ENCODE data around the gene GGACT. TPM values are rescaled to one million over a fixed set of nuclear protein-coding genes. Genes with fewer than 3 reads are reported as not detected.

The GGACT gene
- total RNA-seq, 2 experiments from 2014 or later: 4.7 to 9.9 TPM

DNA sequence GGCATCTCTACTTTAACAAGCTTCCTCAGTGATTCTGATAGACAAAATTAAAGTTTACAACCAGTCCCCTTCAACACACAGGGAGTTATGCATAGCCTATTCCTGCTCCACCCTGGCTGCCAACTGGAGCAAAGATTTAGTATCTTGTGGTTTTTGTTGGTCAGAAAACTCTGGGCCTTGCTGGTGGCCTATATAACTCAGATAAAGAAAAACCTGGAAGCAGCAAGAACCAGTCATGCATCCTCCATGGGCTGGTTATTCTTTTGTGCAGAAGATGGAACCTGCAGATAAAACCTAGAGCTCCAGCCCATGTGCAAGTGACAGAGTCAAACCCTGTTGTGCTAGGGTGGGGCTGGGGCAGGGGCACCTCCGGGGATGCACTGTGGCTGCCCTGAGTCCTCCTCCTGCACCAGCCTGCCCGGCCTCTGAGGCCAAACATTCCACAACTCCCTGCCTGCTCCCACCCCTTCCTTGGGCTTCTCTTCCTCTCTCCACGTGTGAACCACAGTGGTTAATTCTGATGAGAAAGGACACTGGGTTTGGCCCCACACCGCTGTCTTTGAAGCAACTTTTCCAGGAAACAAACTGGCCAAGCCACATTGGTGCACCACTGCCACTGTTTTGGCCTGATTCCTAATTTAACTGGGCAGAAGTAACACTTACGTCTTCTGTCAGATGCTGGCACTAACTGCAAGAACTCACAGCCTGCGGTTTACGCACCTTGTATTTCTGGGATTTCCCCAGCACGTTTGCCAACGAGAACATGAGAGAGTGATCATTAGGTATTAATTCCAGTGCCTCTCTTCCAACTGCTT lies 23.3 kb upstream of the GGACT start:
- Mint-ChIP-seq H3K9me3 (no peaks in the 10 kb centered on the region), H3K27ac (no peak overlapping the region)
- no peak for DNase-seq

GRCh38 chr13:100610391-100611347 lies 22.1 kb upstream of the GGACT start:
- no peaks in the 10 kb centered on the region for H3K27me3 Mint-ChIP-seq
- POLR2A ChIA-PET: no interaction called here
- no peak overlapping the region for H3K27ac Mint-ChIP-seq
- H3K4me3 Mint-ChIP-seq: no peak overlapping the region
- peaks cover 25% of the 10 kb centered on the region for H3K4me1 Mint-ChIP-seq
- peaks cover 46% of the 10 kb centered on the region for H3K36me3 Mint-ChIP-seq (ENCODE audit: low read depth)
- CTCF ChIA-PET: interaction anchor here (0.6 to 1.2 kb wide), 4 partner anchors 16 to 37 kb away, joined by 3 to 4 read pairs (median 4); no protein-coding TSS in a partner anchor
- DNase-seq: no peak
- no peaks in the 10 kb centered on the region for H3K9me3 Mint-ChIP-seq

More for the DNA sequence above, 23.3 kb upstream of the GGACT start:
- Mint-ChIP-seq H3K36me3 (ENCODE audit: low read depth) (peaks cover 45% of the 10 kb centered on the region), H3K4me3 (no peak overlapping the region), H3K27me3 (no peaks in the 10 kb centered on the region), H3K4me1 (peaks cover 25% of the 10 kb centered on the region)
- POLR2A ChIA-PET: no interaction called here
- CTCF ChIA-PET: interaction anchor here (0.9 kb wide), 1 partner anchor 14 kb away, joined by 4 read pairs; no protein-coding TSS in a partner anchor

DNA sequence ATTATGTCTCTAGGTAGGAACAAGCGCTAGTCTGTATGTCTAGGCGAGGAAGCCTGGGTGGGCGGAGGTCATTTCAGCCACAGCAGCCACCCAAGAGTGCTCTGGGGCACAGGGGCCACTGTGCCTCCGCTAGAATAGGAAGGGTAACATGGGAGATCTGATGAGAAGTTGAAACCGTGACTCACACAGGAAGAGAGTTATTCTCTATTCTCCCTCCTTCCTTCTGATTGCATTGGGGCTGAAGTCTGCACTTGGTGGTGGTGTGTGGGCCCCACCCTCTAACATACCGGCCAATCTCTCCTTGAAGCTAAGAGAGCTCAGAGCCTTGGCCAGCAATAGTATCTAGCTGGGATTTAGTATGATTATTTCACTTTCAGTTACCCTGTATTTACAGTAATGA lies 20.3 kb upstream of the GGACT start:
- H3K27ac Mint-ChIP-seq: peak overlapping the region; percentile 86
- ChIA-PET POLR2A (no interaction called here), CTCF (interaction anchor here (0.8 to 1.2 kb wide), 3 partner anchors 21 to 258 kb away, joined by 3 to 4 read pairs (median 4); partner anchors contain the start of gene GGACT)
- no peaks in the 10 kb centered on the region for H3K9me3 Mint-ChIP-seq
- DNase-seq: peak; percentile 20
- peaks cover 46% of the 10 kb centered on the region for H3K36me3 Mint-ChIP-seq (ENCODE audit: low read depth)
- peaks cover 25% of the 10 kb centered on the region for H3K4me1 Mint-ChIP-seq
- H3K4me3 Mint-ChIP-seq: no peak overlapping the region
- H3K27me3 Mint-ChIP-seq: no peaks in the 10 kb centered on the region

GRCh38 chr13:100608489-100608888 lies 19.9 kb upstream of the GGACT start:
- DNase-seq: no peak
- Mint-ChIP-seq H3K4me1 (peaks cover 25% of the 10 kb centered on the region), H3K27ac (peak overlapping the region; percentile 86), H3K27me3 (no peaks in the 10 kb centered on the region), H3K36me3 (ENCODE audit: low read depth) (peaks cover 49% of the 10 kb centered on the region), H3K4me3 (no peak overlapping the region), H3K9me3 (no peaks in the 10 kb centered on the region)
- ChIA-PET CTCF (interaction anchor here (0.8 to 1.2 kb wide), 2 partner anchors 20 to 35 kb away, joined by 3 to 4 read pairs; partner anchors contain the start of gene GGACT), POLR2A (no interaction called here)

- POLR2A ChIA-PET: no interaction called here
- Mint-ChIP-seq H3K4me3 (no peak overlapping the region), H3K27ac (no peak overlapping the region), H3K27me3 (no peaks in the 10 kb centered on the region), H3K4me1 (peaks cover 21% of the 10 kb centered on the region), H3K9me3 (no peaks in the 10 kb centered on the region), H3K36me3 (ENCODE audit: low read depth) (peaks cover 33% of the 10 kb centered on the region)
- CTCF ChIA-PET: interaction anchor here (1.3 to 1.5 kb wide), 2 partner anchors 17 to 20 kb away, joined by 3 to 4 read pairs; no protein-coding TSS in a partner anchor
- no peak for DNase-seq
These were observed 16.5 kb upstream of the GGACT start for GRCh38 chr13:100604918-100605710.

DNA sequence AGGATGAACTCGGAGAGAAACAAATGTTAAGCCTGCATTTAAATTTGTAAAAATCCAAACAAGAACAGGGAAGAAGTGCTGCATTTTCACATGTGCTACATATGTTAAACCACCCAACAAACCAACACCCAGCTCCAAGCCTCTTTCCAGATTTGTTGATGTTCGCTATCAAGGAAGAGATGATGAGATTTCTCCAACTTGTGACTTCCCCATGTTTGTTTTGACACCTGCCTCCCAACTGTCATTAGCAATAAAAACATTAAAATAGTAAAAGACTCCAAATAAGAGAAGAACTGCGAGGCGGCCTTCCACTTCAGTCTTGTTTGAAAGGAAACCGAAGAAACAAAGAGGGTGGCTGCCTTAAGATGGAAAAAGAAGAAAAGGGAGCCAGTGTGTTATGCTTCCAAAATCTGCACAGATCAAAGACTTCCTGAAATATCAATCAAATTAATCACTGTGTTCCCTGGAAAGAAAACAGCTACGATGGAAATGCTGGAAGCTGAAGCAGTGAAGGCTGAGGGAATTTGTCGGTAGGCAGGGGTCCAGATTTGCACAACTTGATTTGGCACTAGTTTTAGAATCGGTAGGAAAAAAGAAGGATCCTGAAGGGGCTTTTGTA lies 14.0 kb upstream of the GGACT start:
- POLR2A ChIA-PET: no interaction called here
- Mint-ChIP-seq H3K27me3 (no peaks in the 10 kb centered on the region), H3K36me3 (ENCODE audit: low read depth) (peaks cover 13% of the 10 kb centered on the region), H3K4me3 (no peak overlapping the region), H3K4me1 (no peaks in the 10 kb centered on the region), H3K27ac (no peak overlapping the region), H3K9me3 (no peaks in the 10 kb centered on the region)
- CTCF ChIA-PET: no interaction called here
- no peak for DNase-seq

- POLR2A ChIA-PET: no interaction called here
- no peak for DNase-seq
- no peak overlapping the region for H3K27ac Mint-ChIP-seq
These were observed 13.1 kb upstream of the GGACT start for GRCh38 chr13:100601716-100602115.

DNA sequence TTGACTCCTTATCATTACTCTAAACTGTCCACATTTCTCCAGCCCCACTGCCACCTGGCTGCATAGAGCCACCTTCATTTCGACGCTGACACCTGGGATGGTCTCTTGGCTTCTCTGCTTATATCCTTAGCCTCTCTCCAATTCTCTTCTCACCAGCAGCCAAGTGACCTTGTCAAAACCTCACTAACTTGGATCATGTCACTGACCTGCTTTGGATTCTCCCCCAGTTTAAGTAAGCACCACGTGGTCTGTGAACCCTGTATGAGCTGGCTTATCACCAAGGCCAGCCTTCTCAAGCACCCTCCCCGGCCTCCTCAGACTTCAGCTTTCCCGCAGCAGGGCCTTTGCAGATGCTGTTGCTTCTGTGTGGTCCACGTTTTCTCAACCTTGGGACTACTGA lies 12.3 kb upstream of the GGACT start:
- Mint-ChIP-seq H3K4me1 (no peaks in the 10 kb centered on the region), H3K9me3 (no peaks in the 10 kb centered on the region), H3K4me3 (no peak overlapping the region), H3K27me3 (no peaks in the 10 kb centered on the region), H3K36me3 (ENCODE audit: low read depth) (peaks cover 5% of the 10 kb centered on the region), H3K27ac (no peak overlapping the region)
- ChIA-PET CTCF (no interaction called here), POLR2A (no interaction called here)
- no peak for DNase-seq

More at GRCh38 chr13:100601716-100602115, 13.1 kb upstream of the GGACT start:
- Mint-ChIP-seq H3K9me3 (no peaks in the 10 kb centered on the region), H3K36me3 (ENCODE audit: low read depth) (peaks cover 6% of the 10 kb centered on the region), H3K27me3 (no peaks in the 10 kb centered on the region), H3K4me3 (no peak overlapping the region), H3K4me1 (no peaks in the 10 kb centered on the region)
- CTCF ChIA-PET: no interaction called here

DNA sequence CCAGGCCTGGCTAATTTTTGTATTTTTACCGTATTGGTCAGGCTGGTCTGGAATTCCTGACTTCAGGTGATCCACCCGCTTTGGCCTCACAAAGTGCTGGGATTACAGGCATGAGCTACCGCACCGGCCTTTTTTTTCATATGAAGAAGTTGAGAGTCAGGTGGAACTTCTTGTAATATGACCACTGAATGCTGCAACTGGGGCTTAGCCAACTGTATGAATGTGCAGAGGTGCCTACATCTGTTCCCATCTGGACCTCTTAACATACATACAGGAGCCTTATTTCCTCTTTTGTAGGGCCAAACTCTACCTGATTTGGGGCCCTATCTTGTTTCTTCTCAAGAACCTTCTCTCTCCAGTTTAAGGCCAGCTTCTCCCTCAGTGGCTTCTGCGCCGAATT lies 11.9 kb upstream of the GGACT start:
- no peak overlapping the region for H3K4me3 Mint-ChIP-seq
- no peak for DNase-seq
- peaks cover 5% of the 10 kb centered on the region for H3K36me3 Mint-ChIP-seq (ENCODE audit: low read depth)
- no peaks in the 10 kb centered on the region for H3K4me1 Mint-ChIP-seq
- POLR2A ChIA-PET: no interaction called here
- CTCF ChIA-PET: no interaction called here
- H3K27ac Mint-ChIP-seq: no peak overlapping the region
- no peaks in the 10 kb centered on the region for H3K27me3 Mint-ChIP-seq
- H3K9me3 Mint-ChIP-seq: no peaks in the 10 kb centered on the region

DNA sequence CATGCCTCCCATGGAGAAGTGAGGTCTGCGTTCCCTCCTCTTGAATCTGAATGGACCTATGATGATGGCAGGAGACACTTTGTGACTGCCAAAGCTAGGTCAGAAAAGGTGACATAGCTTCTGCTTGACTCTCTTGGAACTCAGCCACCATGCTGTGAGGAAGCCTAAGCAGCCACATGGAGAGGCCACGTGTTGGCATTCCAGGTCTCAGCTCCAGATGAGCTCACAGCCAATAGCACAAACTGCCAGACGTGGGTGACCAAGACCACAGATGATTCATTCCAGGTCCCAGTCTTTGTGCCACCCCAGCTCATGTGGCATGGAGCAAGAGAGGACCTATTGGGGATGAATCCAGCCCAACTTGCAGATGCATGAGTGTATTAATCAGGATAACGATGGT lies 8.7 kb upstream of the GGACT start:
- no peak for DNase-seq
- H3K27ac Mint-ChIP-seq: no peak overlapping the region
- no peaks in the 10 kb centered on the region for H3K4me1 Mint-ChIP-seq
- H3K9me3 Mint-ChIP-seq: no peaks in the 10 kb centered on the region
- ChIA-PET CTCF (interaction anchor here (0.6 kb wide), 1 partner anchor 872 kb away, joined by 3 read pairs; no protein-coding TSS in a partner anchor), POLR2A (no interaction called here)
- H3K4me3 Mint-ChIP-seq: no peak overlapping the region
- peaks cover 2% of the 10 kb centered on the region for H3K27me3 Mint-ChIP-seq
- no peaks in the 10 kb centered on the region for H3K36me3 Mint-ChIP-seq (ENCODE audit: low read depth)

GRCh38 chr13:100596516-100596915 lies 7.9 kb upstream of the GGACT start:
- DNase-seq: no peak
- Mint-ChIP-seq H3K4me1 (peaks cover 1% of the 10 kb centered on the region), H3K27me3 (peaks cover 2% of the 10 kb centered on the region), H3K36me3 (ENCODE audit: low read depth) (no peaks in the 10 kb centered on the region), H3K4me3 (no peak overlapping the region), H3K9me3 (no peaks in the 10 kb centered on the region), H3K27ac (no peak overlapping the region)
- POLR2A ChIA-PET: no interaction called here
- CTCF ChIA-PET: no interaction called here

DNA sequence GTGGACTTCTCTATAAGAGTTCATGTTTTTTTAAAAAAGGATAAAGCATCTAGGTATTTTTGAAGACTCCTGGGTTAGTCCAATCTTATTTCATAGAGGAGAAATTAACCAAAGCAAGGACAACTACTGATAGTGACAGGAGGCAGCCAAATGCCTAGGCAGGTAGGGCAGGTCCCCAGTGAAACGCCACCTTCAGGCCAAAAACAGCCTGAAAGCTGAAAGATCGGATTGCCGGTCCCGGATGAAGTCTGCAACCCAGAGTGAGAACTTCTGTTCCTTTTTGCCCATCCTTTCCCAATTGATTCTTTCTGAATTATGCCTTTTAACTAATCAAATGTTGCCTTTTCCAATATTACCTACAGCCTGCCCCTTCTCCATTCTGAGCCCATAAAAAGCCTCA lies 6.1 kb upstream of the GGACT start:
- ChIA-PET CTCF (interaction anchor here (1.1 kb wide), 1 partner anchor 8 kb away, joined by 3 read pairs; no protein-coding TSS in a partner anchor), POLR2A (no interaction called here)
- Mint-ChIP-seq H3K9me3 (no peaks in the 10 kb centered on the region), H3K4me3 (no peak overlapping the region), H3K27me3 (peaks cover 2% of the 10 kb centered on the region), H3K27ac (no peak overlapping the region), H3K4me1 (peaks cover 12% of the 10 kb centered on the region), H3K36me3 (ENCODE audit: low read depth) (no peaks in the 10 kb centered on the region)
- no peak for DNase-seq
